ENCODE data around the gene C12orf76. TPM values are rescaled to one million over a fixed set of nuclear protein-coding genes. Genes with fewer than 3 reads are reported as not detected.

Gene C12orf76
- total RNA-seq, 1 experiment from 2014 or later = 12.5 TPM

GRCh38 chr12:109995686-109996482, 52.4 kb downstream of the C12orf76 start, which contains the start of gene GIT2:
Gene GIT2, minus strand, starts transcription at chr12:109996368. Its CDS starts 144 bp downstream, at chr12:109996224.
- peak; percentile 90 for DNase-seq (ENCODE audit: low read depth)

DNA sequence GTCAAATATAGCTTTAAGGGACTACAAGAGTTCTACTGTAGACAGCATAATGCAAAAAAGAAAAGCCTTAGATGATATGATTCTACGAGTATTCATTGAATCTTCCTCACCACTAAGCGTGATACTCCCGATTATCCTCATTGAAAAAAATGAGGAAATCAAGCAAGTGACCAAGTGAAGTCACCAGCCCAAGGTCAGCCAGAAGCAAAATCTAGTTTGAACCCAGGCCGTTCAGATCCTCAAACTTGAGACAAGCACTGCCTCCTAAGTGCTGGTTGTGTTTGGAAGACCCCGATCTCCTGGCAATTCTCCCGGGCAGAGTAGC, 53.0 kb downstream of the C12orf76 start:
- DNase-seq (ENCODE audit: low read depth) = no peak

- DNase-seq (ENCODE audit: low read depth) = no peak
Measured at GRCh38 chr12:109994401-109995175, 53.7 kb downstream of the C12orf76 start.

GRCh38 chr12:109993091-109993490, 55.2 kb downstream of the C12orf76 start:
- no peak for DNase-seq (ENCODE audit: low read depth)

- no peak for DNase-seq (ENCODE audit: low read depth)
Measured at GRCh38 chr12:109991586-109991985, 56.7 kb downstream of the C12orf76 start.

Other genes with a start within 250 kb of the C12orf76 start
- gene TRPV4, start 215.1 kb downstream of the C12orf76 start, total RNA-seq (2014; rRNA removed; shearing (Covaris generic)) = 0.44 and 0.81 TPM in 2 replicates
- gene GLTP, start 168.0 kb downstream of the C12orf76 start, total RNA-seq (2014; rRNA removed; shearing (Covaris generic)) = 44.3 and 53.9 TPM in 2 replicates
- 12.7 and 13.8 TPM in 2 replicates for gene TCHP, start 148.2 kb downstream of the C12orf76 start, total RNA-seq (2014; rRNA removed; shearing (Covaris generic))
- 25.5 and 33.7 TPM in 2 replicates for gene GIT2, start 52.2 kb downstream of the C12orf76 start, total RNA-seq (2014; rRNA removed; shearing (Covaris generic))
- 156 and 291 TPM in 2 replicates for gene ANKRD13A, start 49.1 kb downstream of the C12orf76 start, total RNA-seq (2014; rRNA removed; shearing (Covaris generic))
- 15.9 and 17.2 TPM in 2 replicates for gene IFT81, start 75.8 kb upstream of the C12orf76 start, total RNA-seq (2014; rRNA removed; shearing (Covaris generic))
- gene ATP2A2, start 232.7 kb upstream of the C12orf76 start, total RNA-seq (2014; rRNA removed; shearing (Covaris generic)) = 86.9 and 140 TPM in 2 replicates

Data from M059J (cell line).